ENCODE measurements around the gene DNAH10.
"Not testable (repeated sequence)": the region's sequence is repeated elsewhere in the genome, so short reads cannot be mapped to it uniquely, and the experiment has no call there.

Gene DNAH10

DNA sequence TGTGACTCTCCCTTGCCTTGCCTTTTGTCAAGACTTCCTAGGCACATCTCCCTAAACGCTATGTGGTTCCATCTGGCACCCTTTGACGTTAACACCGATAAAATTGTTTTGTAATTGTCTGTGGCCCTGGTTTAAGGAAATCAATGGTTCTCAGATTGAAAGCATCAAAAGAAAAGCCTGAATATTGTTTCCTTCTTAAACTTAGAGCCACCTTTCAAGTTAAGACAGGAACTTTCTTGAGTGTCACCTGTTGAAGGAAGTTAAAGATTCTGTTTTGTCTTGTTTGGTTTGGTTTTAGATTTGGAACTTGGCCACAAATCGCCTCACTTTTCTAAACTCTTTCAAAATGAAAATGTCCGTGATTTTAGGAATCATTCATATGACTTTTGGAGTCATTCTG lies 14.8 kb upstream of the DNAH10 start:
- DNase-seq: no peak

DNA sequence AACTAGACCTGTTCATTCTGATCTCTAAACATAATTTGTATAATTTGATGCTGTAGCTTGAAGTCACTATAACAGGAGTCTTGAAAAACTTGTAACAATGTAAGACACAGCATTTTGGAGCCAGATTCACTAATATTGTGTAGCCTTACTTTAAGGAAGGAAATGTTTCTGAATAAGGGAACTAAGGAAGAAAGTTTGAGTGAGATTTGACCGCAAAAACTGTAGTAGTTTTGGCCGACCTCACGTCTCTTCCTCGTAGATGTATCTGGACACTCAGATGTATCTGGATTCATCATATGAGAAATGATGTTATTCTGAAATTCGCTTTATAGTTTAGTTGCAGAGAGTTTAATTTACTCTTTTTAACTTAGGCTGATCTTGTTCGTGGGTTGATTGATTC lies 13.9 kb upstream of the DNAH10 start:
- DNase-seq: no peak

DNA sequence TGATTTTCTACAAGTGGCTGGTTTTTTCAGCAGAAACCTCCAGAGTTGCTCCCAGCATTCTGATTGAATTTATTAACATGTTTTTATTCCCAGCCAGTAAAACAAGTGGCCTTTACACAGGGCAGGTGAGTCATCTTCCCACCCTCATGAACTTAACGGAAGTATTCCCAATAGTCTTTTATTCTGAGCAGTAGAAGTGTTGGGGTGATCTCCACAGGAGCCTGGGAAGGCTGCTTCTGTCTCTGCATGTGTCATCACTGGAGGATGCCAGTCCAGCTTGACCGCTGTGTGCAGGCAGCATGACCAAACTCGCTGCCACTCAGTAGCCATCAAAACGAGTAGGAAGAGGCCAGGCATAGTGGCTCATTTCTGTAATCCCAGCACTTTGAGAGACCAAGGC lies 13.4 kb upstream of the DNAH10 start:
- peak; percentile 42 for DNase-seq

DNA sequence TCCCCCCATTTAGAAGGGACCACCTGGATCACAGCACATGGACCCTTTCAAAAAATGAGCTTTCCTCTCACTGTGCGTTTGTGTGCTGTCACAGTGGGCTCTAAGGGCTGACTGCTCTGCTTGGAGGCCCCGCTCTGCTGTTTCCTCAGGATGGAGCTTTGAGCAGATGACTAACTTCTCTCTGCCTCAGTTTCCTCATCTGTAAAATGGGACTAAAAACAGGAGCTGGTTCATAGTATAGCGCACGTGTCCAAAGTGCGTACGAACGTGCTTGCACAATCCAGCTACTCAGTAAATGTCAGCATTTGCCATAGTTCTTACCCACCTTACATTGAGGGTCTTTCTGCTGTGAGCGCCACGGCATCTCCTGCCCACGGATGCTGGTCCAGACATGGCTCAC lies 12.7 kb upstream of the DNAH10 start:
- no peak for DNase-seq

DNA sequence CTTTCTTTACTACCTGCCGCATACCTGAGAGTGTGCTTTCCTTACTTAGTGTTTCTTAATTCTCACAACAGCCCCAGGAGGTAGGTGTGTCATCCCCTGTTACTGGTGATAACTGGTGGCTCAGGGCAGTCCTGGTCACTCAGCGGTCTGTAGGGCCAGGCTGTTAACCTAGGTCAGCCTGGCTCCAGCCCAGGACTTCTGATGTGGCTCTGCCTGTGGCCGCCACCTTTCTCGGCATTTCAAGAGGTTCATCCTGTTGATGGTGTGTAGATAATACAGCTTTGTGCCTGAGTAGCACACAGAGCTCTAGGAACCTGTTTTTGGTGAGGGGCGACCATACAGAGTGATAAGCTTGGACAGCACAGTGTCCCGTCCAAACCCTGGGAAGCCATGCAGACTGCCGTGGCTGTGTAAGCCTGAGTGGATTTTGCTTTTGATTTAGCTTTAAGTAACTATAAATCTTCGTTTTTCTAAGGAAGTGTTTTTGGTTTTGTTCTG lies 11.9 kb upstream of the DNAH10 start:
- DNase-seq: no peak

DNA sequence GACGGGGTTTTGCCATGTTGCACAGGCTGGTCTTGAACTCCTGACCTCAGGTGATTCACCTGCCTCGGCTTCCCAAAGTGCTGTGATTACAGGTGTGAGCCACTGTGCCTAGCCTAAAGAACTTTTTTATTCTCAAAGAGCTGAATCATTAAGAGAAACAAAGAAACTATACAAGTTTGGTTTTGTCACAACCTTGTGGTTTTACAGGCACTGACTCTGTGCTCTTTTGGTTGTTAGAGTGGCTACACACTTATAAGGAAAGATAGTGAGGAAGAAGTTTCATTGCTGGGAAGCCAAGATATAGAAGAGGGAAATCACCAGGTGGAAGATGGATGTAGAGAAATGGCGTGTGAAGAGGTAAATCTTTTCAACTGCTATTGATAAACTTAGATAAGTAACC lies 10.1 kb upstream of the DNAH10 start:
- DNase-seq: no peak

DNA sequence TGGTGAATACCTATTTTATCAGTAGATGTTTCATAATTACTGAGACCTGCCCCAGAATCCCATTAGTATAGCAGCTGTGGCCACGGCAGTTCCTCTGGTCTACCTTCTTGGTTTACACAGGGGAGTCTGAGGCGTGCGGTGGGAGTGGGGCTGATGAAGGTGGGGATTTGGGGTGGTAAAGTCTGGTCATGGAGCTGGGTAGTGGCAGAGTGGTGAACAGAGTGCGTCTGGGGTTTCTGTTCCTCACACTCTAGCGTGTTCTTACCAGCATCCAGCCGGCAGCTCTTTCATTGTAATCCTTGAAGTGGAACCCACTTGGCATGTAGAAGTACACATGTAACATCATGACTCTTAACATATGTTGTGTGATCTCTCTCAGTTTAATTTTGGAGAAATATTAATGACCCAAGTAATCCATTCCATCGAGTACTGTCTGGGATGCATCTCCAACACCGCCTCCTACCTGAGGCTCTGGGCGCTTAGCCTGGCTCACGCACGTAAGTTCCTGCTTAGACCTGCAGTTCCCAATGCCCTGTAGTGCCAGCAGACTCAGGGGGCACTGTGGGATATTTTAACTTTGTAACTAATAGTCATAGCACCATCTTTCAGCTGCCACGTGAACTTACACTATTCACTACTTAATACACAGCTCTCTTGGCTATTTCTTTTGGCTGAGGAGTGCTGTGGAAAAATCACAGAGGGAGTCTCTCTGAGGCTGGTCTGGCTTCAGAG lies 7.9 kb upstream of the DNAH10 start:
- no peak for DNase-seq

DNA sequence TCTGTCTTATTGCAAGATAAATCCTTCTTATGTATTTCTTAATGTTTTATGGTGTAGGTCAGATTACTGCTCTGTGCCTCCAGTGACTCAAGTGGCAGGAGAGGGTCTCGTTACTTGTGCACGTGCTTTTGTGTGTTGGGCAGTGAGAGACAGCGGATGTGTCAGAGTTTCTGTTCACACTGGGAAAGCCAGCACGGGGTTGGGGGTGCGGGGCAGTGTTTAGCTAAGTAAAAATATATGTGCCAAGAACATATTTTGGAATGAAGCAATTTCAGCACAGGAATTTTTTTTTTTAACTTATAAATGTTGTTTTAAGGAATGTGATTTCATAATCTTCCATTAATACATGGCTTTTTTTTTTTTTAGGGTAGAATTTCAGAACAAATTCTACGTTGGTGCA lies 4.5 kb upstream of the DNAH10 start:
- no peak for DNase-seq

DNA sequence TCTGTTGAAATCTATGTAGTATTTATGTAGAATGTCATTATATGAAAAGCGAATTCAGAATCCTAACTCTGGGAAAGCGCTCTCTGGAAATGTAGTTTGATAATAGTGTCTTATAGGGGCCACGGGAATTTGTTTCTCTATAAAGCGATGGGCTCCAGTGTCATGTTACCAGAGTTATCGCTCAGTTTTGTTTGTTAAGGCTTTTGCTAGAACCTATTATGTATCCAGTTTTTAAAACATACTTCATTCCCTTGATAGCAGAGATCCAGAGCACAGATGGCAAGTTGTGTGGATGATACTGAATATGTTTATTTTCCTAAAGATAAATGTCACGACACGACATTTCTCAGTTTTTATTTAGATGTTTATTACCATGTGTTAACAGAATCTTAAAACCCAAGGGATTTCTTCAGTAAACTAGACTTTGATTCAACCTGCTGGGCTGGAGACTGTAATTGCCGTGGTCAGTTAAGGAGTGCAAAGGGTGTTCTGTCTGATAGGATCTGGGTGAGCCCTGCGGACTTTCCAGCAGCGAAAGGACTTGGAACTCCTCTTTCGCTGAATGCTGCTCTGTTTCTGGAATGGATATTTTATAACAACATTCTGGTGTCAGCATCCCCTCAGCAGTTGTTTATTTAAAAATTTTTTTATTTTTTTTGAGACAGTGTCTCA lies 1.7 kb upstream of the DNAH10 start:
- no peak for DNase-seq

DNA sequence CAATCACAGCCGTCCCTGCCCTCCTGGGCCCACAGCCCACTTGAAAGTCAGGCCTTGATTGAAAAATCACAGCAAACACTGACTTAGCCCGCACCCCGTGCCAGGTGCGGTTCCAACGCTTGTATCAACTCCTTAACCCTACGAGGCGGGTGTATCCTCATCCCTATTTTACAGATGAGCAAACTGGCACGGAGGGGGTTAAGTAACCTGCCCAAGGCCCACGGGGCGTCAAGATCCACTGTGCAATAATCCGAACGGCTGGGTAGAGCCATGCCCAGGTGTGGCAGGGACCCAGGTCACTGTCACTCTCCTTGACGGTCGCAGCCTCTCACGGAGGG lies 583 bp downstream of the DNAH10 start:
- DNase-seq: no peak

DNA sequence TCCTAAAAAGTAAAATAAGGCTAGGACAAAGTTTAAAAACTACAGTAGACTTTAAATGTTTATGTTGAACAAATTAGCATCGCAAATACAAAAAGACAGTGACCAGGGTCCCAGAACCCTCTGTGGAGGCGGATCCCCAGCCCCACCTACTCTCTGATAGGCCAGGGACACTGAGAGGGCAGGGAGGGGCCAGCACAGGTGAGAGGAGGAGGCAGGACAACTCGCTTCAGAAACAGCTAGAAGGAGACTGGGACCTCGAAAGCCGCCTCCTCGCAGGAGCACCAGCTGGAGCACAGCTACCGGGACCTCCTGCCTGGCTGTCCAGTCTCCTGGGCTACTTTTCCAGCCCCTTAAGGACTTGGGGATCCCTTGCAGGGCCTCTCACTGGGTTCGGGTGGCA lies 992 bp downstream of the DNAH10 start:
- DNase-seq: no peak

DNA sequence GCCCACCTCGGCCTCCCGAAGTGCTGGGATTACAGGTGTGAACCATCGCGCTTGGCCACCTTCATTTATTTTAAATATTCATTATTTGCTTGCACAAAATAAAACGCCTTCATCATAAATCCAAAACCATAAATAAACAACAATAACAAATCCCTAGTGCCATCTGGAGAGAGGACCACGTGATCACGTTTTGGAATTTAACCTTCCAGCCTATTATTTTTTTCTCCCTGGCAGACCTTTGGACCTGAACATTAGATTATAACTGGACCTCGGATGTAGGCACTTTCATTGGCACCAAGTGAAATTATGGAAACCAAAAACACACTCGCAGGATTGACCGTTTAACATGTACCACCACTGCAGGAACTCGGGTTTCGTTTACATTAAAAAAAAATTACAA lies 2.0 kb downstream of the DNAH10 start:
- DNase-seq: no peak

DNA sequence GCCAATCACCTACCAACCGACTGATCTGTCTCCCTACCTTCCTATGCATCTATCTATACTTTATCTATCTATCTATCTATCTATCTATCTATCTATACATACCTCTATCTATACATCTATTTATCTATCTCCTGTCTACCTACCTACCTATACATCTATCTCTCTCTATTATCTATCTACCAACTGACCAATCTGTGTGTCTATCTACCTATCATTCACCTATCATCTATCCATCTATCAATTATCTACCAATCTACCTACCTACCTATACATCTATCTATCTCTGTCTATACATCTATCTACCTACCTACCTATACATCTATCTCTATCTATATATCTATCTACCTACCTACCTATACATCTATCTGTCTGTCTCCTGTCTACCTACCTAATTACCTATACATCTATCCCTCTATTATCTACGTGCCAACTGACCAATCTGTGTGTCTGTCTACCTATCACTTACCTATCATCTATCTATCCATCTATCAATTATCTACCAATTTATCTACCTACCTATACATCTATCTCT lies 3.5 kb downstream of the DNAH10 start:
- DNase-seq: no peak

DNA sequence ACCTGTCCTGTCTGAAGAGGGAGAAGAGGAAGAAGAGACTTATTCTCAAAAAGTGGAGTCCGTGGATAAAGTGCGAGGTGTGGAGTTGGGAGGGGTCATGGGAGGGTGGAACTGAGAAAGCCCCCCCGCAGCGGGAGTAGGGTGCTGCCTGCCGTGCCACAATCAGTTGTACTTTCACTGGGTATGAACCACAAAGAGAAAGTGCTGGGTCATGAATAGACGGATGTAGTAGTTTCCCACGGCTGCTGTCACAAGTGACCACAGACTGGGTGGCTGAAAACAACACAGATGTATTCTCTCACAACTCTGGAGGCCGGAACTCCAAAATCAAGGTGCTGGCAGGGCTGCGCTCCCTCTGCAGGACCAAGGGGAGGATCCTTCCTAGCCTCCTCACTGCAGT lies 5.5 kb downstream of the DNAH10 start:
- DNase-seq: no peak

DNA sequence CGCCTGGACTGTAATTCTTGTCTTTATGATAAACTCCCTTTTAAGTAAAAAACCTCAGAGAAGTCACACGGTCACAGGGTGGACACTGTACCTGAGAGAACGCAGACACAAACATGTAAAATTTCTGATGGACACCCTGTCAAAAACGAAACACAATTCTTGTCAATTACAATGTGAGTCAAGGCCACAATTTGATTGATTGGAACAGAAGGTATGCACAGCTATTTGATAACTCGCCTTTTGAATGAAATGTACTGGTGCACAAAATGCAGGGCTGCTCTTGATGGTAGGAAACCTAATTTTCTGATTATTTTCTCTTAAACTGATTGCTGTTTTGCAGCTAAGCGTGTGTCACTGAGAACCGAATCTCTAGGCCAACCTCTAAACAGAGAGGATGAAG lies 9.2 kb downstream of the DNAH10 start:
- no peak for DNase-seq

DNA sequence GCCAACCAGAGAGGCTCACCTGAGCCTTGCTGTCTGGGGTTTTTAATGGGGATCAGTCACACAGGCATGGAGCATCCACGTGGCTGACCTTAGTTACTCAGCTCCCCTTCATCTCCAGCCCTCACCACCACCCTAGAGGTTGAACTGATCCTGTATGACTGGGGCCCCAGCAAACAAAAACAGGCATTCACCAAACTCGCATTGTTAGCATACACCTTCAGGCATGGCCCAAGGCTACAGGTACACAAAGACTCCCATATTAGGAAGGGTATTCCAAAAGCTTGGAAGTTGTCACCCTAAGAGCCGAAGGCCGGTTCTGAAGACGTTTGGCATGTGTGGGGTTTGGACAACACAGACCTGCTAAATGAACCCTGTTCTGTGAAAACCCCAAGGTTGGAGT lies 10.0 kb downstream of the DNAH10 start:
- no peak for DNase-seq

DNA sequence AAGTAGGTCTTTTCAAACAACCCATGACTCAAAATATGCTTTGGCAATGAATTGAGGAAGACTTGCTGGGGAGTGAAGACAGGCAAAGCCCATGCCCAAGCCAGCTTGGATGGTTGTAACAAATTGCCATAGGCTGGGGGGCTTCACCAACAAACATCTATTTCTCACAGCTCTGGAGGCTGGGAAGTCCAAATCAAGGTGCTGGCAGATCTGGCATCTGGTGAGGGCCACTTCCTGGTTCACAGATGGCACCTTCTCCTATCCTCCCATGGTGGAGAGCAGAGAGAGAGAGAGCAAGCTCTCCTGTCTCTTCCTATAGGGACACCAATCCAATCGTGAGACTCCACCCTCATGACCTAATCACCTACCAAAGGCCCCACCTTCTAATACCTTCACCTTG lies 11.3 kb downstream of the DNAH10 start:
- no peak for DNase-seq

DNA sequence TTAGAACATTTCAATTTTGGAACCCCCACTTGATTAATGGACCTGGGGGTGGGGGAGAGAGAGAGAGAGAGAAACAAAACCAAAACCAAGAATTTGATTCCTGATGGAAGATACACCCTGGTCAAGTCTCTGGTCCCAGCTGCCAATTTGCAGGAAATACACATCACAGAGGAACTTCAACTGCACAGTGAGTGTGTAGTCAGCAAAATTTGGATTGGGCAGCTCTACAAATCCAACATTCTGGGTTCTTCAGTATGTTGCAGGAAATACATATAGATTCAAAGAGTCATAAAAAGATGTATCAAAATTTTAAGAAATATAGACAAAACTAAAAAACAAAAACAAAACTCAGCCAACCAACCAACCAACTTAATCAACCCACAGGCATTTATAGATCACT lies 17.4 kb downstream of the DNAH10 start:
- no peak for DNase-seq

DNA sequence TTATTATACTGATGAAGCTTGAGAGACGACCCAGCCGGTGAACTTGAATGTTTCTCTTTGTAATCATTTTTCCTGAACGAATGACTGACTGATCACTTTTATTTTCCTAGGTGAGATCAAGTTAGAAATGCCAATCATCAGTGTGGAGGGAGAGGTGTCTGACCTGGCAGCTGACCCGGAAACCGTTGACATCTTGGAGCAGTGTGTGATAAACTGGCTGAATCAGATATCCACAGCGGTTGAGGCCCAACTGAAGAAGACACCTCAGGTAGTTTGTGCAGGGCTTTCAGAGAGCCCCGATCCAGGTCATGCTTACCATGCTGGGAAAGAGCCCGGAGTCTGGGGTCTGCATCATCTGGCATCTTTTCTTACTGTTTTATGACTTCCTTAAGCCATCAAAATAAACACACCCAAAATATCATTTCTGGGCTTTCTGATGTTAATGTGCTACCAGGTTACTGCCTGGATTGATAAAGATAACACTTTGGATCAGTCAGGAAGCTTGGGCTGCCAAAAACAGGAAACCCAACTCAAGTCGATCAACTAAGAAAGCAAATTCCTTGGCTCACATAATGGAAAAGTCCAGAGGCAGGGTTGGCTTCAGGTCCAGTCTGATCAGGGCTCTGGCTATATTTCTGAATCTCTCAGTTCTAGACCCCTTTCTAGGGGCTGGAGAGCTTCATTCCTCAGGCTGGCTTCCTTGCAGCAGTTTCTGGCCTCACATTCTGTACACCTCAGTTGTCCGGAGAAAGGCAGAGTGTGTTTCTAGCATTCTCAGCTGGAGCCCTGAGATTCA lies 21.1 kb downstream of the DNAH10 start:
- DNase-seq: no peak

DNA sequence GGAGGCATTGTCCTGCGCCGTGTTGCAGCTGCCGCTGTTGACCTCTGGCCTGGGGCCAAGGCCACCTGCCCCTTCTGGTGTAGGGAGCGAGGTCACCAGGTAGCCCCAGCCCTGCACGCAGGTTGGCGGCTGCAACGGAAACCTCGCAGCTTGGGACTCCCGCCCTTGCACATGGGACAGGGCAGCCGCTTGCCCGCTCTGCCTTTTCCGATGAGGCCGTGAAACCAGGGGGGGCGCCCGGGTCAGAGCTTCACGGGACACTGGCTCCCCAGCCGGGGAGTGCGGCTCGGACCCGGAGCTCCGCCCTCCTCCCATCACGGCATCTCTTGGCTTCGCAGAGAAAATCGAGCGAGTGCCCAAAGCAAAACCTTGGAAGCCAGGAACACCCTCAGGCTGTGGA lies 25.4 kb downstream of the DNAH10 start:
- DNase-seq: no peak

DNA sequence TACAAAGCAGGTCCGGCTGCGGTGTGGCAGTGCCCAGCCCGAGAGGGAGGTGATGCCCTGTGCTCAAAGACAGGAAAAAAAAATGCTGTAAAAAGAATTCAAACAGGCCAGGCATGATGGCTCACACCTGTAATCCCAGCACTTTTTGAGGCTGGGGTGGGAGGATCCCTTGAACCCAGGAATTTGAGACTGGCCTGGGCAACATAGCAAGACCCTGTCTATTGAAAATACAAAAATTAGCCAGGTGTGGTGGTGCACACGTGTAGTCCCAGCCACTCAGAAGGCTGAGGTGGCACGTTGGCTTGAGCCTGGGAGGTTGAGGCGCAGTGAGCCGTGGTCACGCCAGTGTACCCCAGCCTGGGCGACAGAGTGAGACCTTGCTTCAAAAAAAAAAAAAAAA lies 26.4 kb downstream of the DNAH10 start:
- no peak for DNase-seq

DNA sequence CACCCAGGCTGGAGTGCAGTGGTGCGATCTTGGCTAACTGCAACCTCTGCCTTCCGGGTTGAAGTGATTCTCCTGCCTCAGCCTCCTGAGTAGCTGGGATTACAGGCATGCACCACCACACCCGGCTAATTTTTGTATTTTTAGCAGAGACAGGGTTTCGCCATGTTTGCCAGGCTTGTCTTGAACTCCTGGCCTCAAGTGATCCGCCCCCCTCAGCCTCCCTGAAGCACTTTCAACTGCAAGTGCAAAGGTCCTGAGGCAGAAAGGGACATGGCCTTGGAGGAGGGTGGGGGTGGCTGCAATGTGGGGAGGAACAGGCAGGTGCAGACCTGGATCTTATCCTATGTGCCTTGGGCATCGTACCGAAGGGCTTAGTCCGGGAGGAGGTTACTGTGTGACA lies 27.3 kb downstream of the DNAH10 start:
- not testable (repeated sequence) for DNase-seq

DNA sequence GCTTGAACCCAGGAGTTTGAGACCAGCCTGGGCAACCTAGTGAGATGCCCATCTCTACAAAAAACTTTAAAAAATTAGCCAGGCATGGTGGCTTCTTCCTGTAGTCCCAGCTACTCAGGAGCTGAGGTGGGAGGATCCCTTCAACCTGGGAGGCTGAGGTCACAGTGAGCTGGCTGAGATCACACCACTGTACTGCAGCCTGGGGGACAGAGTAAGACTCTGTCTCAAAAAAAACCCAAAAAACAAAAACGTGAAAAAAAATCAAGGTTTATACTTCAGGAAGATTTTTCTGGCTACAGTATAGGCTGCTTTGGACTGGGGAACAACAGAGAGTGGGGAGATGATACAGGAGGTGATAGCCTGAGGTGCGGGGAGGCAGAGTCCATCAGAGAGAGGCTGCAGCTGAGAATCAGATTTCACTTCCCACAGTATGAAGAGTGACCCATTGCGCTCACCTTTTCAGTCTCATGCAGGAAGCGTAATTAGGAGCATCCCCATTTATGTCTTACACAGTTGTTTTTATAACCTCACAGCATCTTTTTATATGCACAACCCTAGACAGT lies 28.9 kb downstream of the DNAH10 start:
- DNase-seq: no peak

DNA sequence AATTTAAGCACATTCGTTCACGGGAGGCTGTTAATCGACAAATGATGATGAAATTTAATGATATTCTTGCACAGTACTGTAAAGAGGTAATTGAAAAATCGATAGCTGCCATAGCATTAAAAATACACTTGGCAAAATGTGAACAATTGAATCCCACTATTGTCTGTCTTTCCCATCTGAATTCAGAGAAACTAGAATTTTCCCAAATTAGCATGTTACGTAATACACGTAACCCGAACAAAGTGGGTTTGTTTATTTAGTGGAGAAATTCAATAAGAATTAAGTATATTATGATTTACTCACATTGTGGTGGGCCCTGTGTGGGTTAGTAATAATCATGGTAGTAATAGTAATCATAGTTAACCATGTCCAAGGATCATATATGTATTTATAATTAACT lies 31.9 kb downstream of the DNAH10 start:
- DNase-seq: no peak

Measured in T1000 (cell line).